K562 (cell line): ENCODE data around the gene ARSK. TPM values are rescaled to one million over a fixed set of nuclear protein-coding genes. Genes with fewer than 3 reads are reported as not detected.

Source experiments
- CEBPG ChIP-seq, 3 experiments: fragments of 200-800 bp in 1 of 3; sonication (Bioruptor generic) in 1 of 3; sonication (generic) in 1 of 3; formaldehyde crosslinking in 1 of 3; IDR thresholded peaks in 2 of 3; conservative IDR thresholded peaks in 1 of 3; 2 replicates each; pipeline versions ENCODE4 v1.6.1 to v1.8.0; 2016 to 2022; ENCODE audit warnings: missing compliant biosample characterization in 2 of 3, missing genetic modification characterization in 2 of 3, mild to moderate bottlenecking in 1 of 3, missing genetic modification reagents in 1 of 3
- CTCFL ChIP-seq: IDR thresholded peaks from 2 replicates; pipeline ENCODE4 v1.6.1; 2011; ENCODE audit warnings: borderline replicate concordance, low read depth, mild to moderate bottlenecking, moderate library complexity, low read length; ENCODE audit not compliant: insufficient read depth, poor library complexity, severe bottlenecking
- EGR1 ChIP-seq: fragments of 450-650 bp; conservative IDR thresholded peaks from 2 replicates; pipeline ENCODE4 v1.6.1; 2017; ENCODE audit warnings: mild to moderate bottlenecking
- ETV1 ChIP-seq: fragments of 450-650 bp; conservative IDR thresholded peaks from 2 replicates; pipeline ENCODE4 v1.6.1; 2016; ENCODE audit warnings: missing genetic modification characterization, control low read depth, low read depth, missing compliant biosample characterization
- GATAD2B ChIP-seq: fragments of 450-650 bp; IDR thresholded peaks from 2 replicates; pipeline ENCODE4 v1.6.1; 2017; ENCODE audit warnings: mild to moderate bottlenecking, borderline replicate concordance
- MNT ChIP-seq, 2 experiments: fragments of 450-650 bp; conservative IDR thresholded peaks; 2 replicates each; pipeline ENCODE4 v1.6.1; 2017; ENCODE audit warnings: mild to moderate bottlenecking in 2 of 2, moderate library complexity in 2 of 2
- PHF20 ChIP-seq: fragments of 450-650 bp; IDR thresholded peaks from 2 replicates; pipeline ENCODE4 v1.6.1; 2018; ENCODE audit not compliant: partially characterized antibody
- POLR2G ChIP-seq: fragments of 200-400 bp; formaldehyde crosslinking; IDR thresholded peaks from 2 replicates; pipeline ENCODE4 v1.6.1; 2017; ENCODE audit warnings: low read depth, mild to moderate bottlenecking, antibody characterized with exemption, low read length, moderate library complexity
- RAD51 ChIP-seq: fragments of 450-650 bp; IDR thresholded peaks from 2 replicates; pipeline ENCODE4 v1.7.1; 2016; ENCODE audit warnings: low read depth, mild to moderate bottlenecking, borderline replicate concordance
- REST ChIP-seq, 2 experiments: fragments of 450-650 bp; formaldehyde crosslinking in 1 of 2; IDR thresholded peaks; 2 replicates each; pipeline versions ENCODE4 v1.4.0 to v1.6.1; 2014 to 2020; ENCODE audit warnings: mild to moderate bottlenecking in 2 of 2, borderline replicate concordance in 1 of 2, low read depth in 1 of 2
- TARDBP ChIP-seq: fragments of 450-650 bp; IDR thresholded peaks from 2 replicates; pipeline ENCODE4 v1.6.1; 2016
- TCFL5 ChIP-seq: fragments of 250-450 bp; sonication (Bioruptor Pico); conservative IDR thresholded peaks from 2 replicates; pipeline ENCODE4 v1.6.1; 2021; ENCODE audit warnings: mild to moderate bottlenecking, moderate library complexity, matching md5 sums
- XRCC4 ChIP-seq: IDR thresholded peaks from one replicate; pipeline ENCODE4 v1.6.1; 2011; ENCODE audit not compliant: insufficient read depth, insufficient read length; ENCODE audit errors: extremely low read depth
- ZC3H8 ChIP-seq: fragments of 450-650 bp; IDR thresholded peaks from 2 replicates; pipeline ENCODE4 v1.6.1; 2017
- polyA plus RNA-seq, 8 experiments: library from polyadenylated mRNA; depleted of rRNA in 4 of 8; stranded (reverse) in 5 of 8; unstranded in 3 of 8; fragments of >200 nt; fragmentation: Nextera tagmentation in 2 of 8; fragmentation: Illumina TruSeq in 1 of 8; extraction: Ambion mirVana in 2 of 8; extraction: Trizol in 1 of 8; gene quantifications; 2 replicates each; pipeline versions ENCODE4 v1.2.1 to v1.2.3, GENCODE V29; 2011 to 2014; ENCODE audit warnings: inconsistent platforms in 1 of 8, missing spikeins in 1 of 8
- total RNA-seq, 7 experiments: library from RNA; depleted of rRNA in 6 of 7; stranded (reverse); fragments of >200 nt in 6 of 7; fragmentation: Illumina TruSeq in 2 of 7; extraction: Trizol in 2 of 7; gene quantifications; 2 replicates each; pipeline versions ENCODE4 v1.2.1 to v1.2.3, GENCODE V29; 2011 to 2021; ENCODE audit warnings: low replicate concordance in 1 of 7

Gene ARSK
- total and polyA plus RNA-seq, 9 of the 15 experiments (the other 6 are each of a cell fraction or from before 2014, with no cell fraction given): 2.7 to 9.4 (median 7.1) TPM

- no peak for TF ChIP-seq ZC3H8
- no peak for TF ChIP-seq PHF20
- no peak for TF ChIP-seq TCFL5 (CRISPR knock-in tag)
- peak; percentile 89 to 95 for TF ChIP-seq MNT (conservative IDR thresholded peaks at IDR 0.05)
- peak; percentile 98 for TF ChIP-seq RAD51
- peak; percentile 52; the same call in 1 of the 2 replicates for TF ChIP-seq TARDBP
- TF ChIP-seq XRCC4: no peak
- TF ChIP-seq REST (IDR thresholded peaks at IDR 0.05; ENCODE audit: borderline replicate concordance): peak; percentile 94
- TF ChIP-seq REST (CRISPR knock-in tag; IDR thresholded peaks at IDR 0.05; ENCODE audit: low read depth): no peak; the same call in 1 of the 2 replicates
- TF ChIP-seq ETV1 (tag): peak; percentile 93
- TF ChIP-seq CTCFL: peak; percentile 54
- peak; percentile 13; the same call in 1 of the 2 replicates for TF ChIP-seq GATAD2B
- peak; percentile 98 for TF ChIP-seq POLR2G
- peak; percentile 37; the same call in 1 of the 2 replicates for TF ChIP-seq CEBPG (CRISPR knock-in tag; IDR thresholded peaks at IDR 0.05)
- TF ChIP-seq CEBPG (tag; conservative IDR thresholded peaks at IDR 0.05 in 1 of 2, IDR thresholded peaks at IDR 0.05 in 1 of 2): peak in 1 of 2 experiments; percentile 22; a peak in 1 of 4 replicates
- TF ChIP-seq EGR1: peak; percentile 88
These were observed 91.9 kb downstream of the ARSK start, which contains the start of gene RFESD (continued) for GRCh38 chr5:95646569-95647431.
